H9 (cell line): ENCODE results near the gene ENPP1. TPM values are rescaled to one million over a fixed set of nuclear protein-coding genes. Genes with fewer than 3 reads are reported as not detected.

Experiments used
- DNase-seq: peaks from one replicate; pipeline ENCODE4 v3.0.0-alpha.2; 2017
- H2AFZ ChIP-seq: one replicate; pipeline ENCODE4 v1.6.1; 2013; ENCODE audit warnings: mild to moderate bottlenecking, low read length, control low read depth, moderate library complexity
- H2AK5ac ChIP-seq: 2 replicates; pipeline ENCODE4 v1.6.1; 2013; ENCODE audit warnings: low read length, control low read depth, mixed read lengths; ENCODE audit not compliant: insufficient read length
- H2BK120ac ChIP-seq: one replicate; pipeline ENCODE4 v1.6.1; 2013; ENCODE audit warnings: low read depth, mild to moderate bottlenecking, low read length, control low read depth, inconsistent platforms; ENCODE audit not compliant: poor library complexity, severe bottlenecking
- H2BK12ac ChIP-seq: 2 replicates; pipeline ENCODE4 v1.6.1; 2013; ENCODE audit warnings: low read length, control low read depth, mixed read lengths, low read depth; ENCODE audit not compliant: insufficient read length
- H2BK15ac ChIP-seq: 2 replicates; pipeline ENCODE4 v1.6.1; 2013; ENCODE audit warnings: low read depth, low read length, control low read depth
- H2BK20ac ChIP-seq: one replicate; pipeline ENCODE4 v1.6.1; 2013; ENCODE audit warnings: low read depth, mild to moderate bottlenecking, low read length, control low read depth, inconsistent platforms; ENCODE audit not compliant: poor library complexity, severe bottlenecking
- H2BK5ac ChIP-seq: 2 replicates; pipeline ENCODE4 v1.6.1; 2013; ENCODE audit warnings: low read length, control low read depth, mixed read lengths; ENCODE audit not compliant: insufficient read length
- H3K14ac ChIP-seq: 2 replicates; pipeline ENCODE4 v1.6.1; 2013; ENCODE audit warnings: low read length, control low read depth; ENCODE audit not compliant: insufficient read depth
- H3K18ac ChIP-seq: 2 replicates; pipeline ENCODE4 v1.6.1; 2013; ENCODE audit warnings: low read depth, mild to moderate bottlenecking, mixed read lengths, low read length, control low read depth; ENCODE audit not compliant: insufficient read length
- H3K23ac ChIP-seq: 2 replicates; pipeline ENCODE4 v1.6.1; 2013; ENCODE audit warnings: low read length, control low read depth, mixed read lengths, low read depth; ENCODE audit not compliant: insufficient read length
- H3K23me2 ChIP-seq: 2 replicates; pipeline ENCODE4 v1.6.1; 2013; ENCODE audit warnings: low read depth, mild to moderate bottlenecking, mixed read lengths, low read length, control low read depth; ENCODE audit not compliant: insufficient read length, poor library complexity, severe bottlenecking
- H3K27ac ChIP-seq: 2 replicates; pipeline ENCODE4 v1.5.1; 2013; ENCODE audit warnings: low read length, control low read depth, mixed read lengths, low read depth; ENCODE audit not compliant: insufficient read length
- H3K27me3 ChIP-seq: 2 replicates; pipeline ENCODE4 v1.6.1; 2013; ENCODE audit warnings: low read length, control low read depth, inconsistent platforms; ENCODE audit not compliant: insufficient read depth
- H3K4ac ChIP-seq: 2 replicates; pipeline ENCODE4 v1.6.1; 2013; ENCODE audit warnings: low read depth, mild to moderate bottlenecking, control low read depth, inconsistent platforms, low read length, moderate library complexity
- H3K4me1 ChIP-seq: 2 replicates; pipeline ENCODE4 v1.6.1; 2013; ENCODE audit warnings: low read length, control low read depth, inconsistent platforms; ENCODE audit not compliant: insufficient read depth
- H3K4me2 ChIP-seq: 2 replicates; pipeline ENCODE4 v1.6.1; 2013; ENCODE audit warnings: low read length, control low read depth, mixed read lengths; ENCODE audit not compliant: insufficient read length, insufficient read depth
- H3K56ac ChIP-seq: 2 replicates; pipeline ENCODE4 v1.6.1; 2013; ENCODE audit warnings: low read depth, mild to moderate bottlenecking, mixed read lengths, low read length, control low read depth; ENCODE audit not compliant: insufficient read length
- H3K79me1 ChIP-seq: 2 replicates; pipeline ENCODE4 v1.6.1; 2013; ENCODE audit warnings: low read depth, mild to moderate bottlenecking, moderate library complexity, low read length, control low read depth, inconsistent platforms; ENCODE audit not compliant: insufficient read depth, poor library complexity, severe bottlenecking
- H3K79me2 ChIP-seq: 2 replicates; pipeline ENCODE4 v1.6.1; 2013; ENCODE audit warnings: low read length, control low read depth, inconsistent platforms; ENCODE audit not compliant: insufficient read depth
- H3K9ac ChIP-seq: 2 replicates; pipeline ENCODE4 v1.6.1; 2013; ENCODE audit warnings: low read length, control low read depth, mixed read lengths; ENCODE audit not compliant: insufficient read length; ENCODE audit errors: extremely low read depth
- H3K9me3 ChIP-seq: one replicate; pipeline ENCODE4 v1.6.1; 2013; ENCODE audit warnings: low read depth, low read length, inconsistent platforms; ENCODE audit not compliant: control insufficient read depth
- H3T11ph ChIP-seq: one replicate; pipeline ENCODE4 v1.6.1; 2013; ENCODE audit warnings: mild to moderate bottlenecking, low read length, control low read depth, inconsistent platforms
- H4K20me1 ChIP-seq: one replicate; pipeline ENCODE4 v1.6.1; 2013; ENCODE audit not compliant: control insufficient read depth, insufficient read length, insufficient read depth
- H4K5ac ChIP-seq: 2 replicates; pipeline ENCODE4 v1.6.1; 2013; ENCODE audit warnings: low read depth, mild to moderate bottlenecking, mixed read lengths, low read length, control low read depth; ENCODE audit not compliant: insufficient read length
- H4K8ac ChIP-seq: replicated peaks from 2 replicates; pipeline ENCODE4 v1.6.1; 2013; ENCODE audit warnings: low read length, control low read depth, mixed read lengths, low read depth; ENCODE audit not compliant: insufficient read length
- H4K91ac ChIP-seq: 2 replicates; pipeline ENCODE4 v1.6.1; 2013; ENCODE audit warnings: low read depth, mild to moderate bottlenecking, moderate library complexity, mixed read lengths, low read length, control low read depth; ENCODE audit not compliant: insufficient read length
- H3K27ac Mint-ChIP-seq, 3 experiments: 2 replicates in 2 of 3; 3 replicates in 1 of 3; pipeline ENCODE4 v1.8.0; 2020 to 2021; ENCODE audit warnings: mixed read lengths in 3 of 3, mild to moderate bottlenecking in 1 of 3, moderate library complexity in 1 of 3
- H3K27me3 Mint-ChIP-seq: 2 replicates; pipeline ENCODE4 v1.8.0; 2021; ENCODE audit warnings: low read depth, mild to moderate bottlenecking, moderate library complexity, mixed read lengths
- H3K36me3 Mint-ChIP-seq, 3 experiments: 2 replicates in 2 of 3; 3 replicates in 1 of 3; pipeline ENCODE4 v1.8.0; 2020 to 2021; ENCODE audit warnings: low read depth in 3 of 3, mixed read lengths in 3 of 3; ENCODE audit not compliant: insufficient read depth in 1 of 3
- H3K4me1 Mint-ChIP-seq, 2 experiments: 2 replicates each; pipeline ENCODE4 v1.8.0; 2020; ENCODE audit warnings: mixed read lengths in 2 of 2
- H3K4me3 Mint-ChIP-seq, 2 experiments: 2 replicates in 1 of 2; 3 replicates in 1 of 2; pipeline ENCODE4 v1.8.0; 2020 to 2021; ENCODE audit warnings: mild to moderate bottlenecking in 2 of 2, mixed read lengths in 2 of 2, moderate library complexity in 1 of 2
- H3K9me3 Mint-ChIP-seq, 2 experiments: 2 replicates in 1 of 2; 3 replicates in 1 of 2; pipeline ENCODE4 v1.8.0; 2020; ENCODE audit warnings: mild to moderate bottlenecking in 2 of 2, mixed read lengths in 2 of 2, moderate library complexity in 1 of 2
- CTCF ChIP-seq: fragments of 200-600 bp; sonication (generic); conservative IDR thresholded peaks from 3 replicates; pipeline ENCODE4 v1.8.0; 2021; ENCODE audit warnings: antibody characterized with exemption, mild to moderate bottlenecking
- WGBS: extraction: QIAGEN DNeasy Blood & Tissue Kit; methylation state at CpG from one replicate; pipeline ENCODE4 v1.1.7; 2013; ENCODE audit warnings: missing lambda C conversion rate, low lambda C conversion rate, mixed read lengths; ENCODE audit not compliant: insufficient read length; ENCODE audit errors: extremely low coverage; 5-methylcytosine and 5-hydroxymethylcytosine counted together
- total RNA-seq: library from RNA; stranded (reverse); gene quantifications from 2 replicates; pipeline ENCODE4 v1.2.1, GENCODE V29; 2021

The ENPP1 gene
- total RNA-seq, 1 experiment from 2014 or later = 22.5 TPM

GRCh38 chr6:131877999-131878789 is 70.4 kb downstream of the ENPP1 start:
- no CpG with 5 or more reads among the region's 4 CpGs for WGBS
- no peaks in the 10 kb centered on the region for H3K27me3 ChIP-seq
- H3K18ac ChIP-seq = no peak overlapping the region
- no peak overlapping the region for H3K4ac ChIP-seq
- H4K91ac ChIP-seq = no peak overlapping the region
- no peaks in the 10 kb centered on the region for H3K79me2 ChIP-seq
- Mint-ChIP-seq H3K27ac (no peak overlapping the region), H3K27me3 (no peaks in the 10 kb centered on the region), H3K9me3 (no peaks in the 10 kb centered on the region), H3K4me1 (no peaks in the 10 kb centered on the region), H3K4me3 (no peak overlapping the region), H3K36me3 (peaks cover 25 to 37% (median 27%) of the 10 kb centered on the region in 3 experiments)
- no peak overlapping the region for H2BK5ac ChIP-seq
- no peaks in the 10 kb centered on the region for H3K23me2 ChIP-seq
- H2AFZ ChIP-seq = no peak overlapping the region
- H4K20me1 ChIP-seq = no peaks in the 10 kb centered on the region
- no peak overlapping the region for H2AK5ac ChIP-seq
- H3K79me1 ChIP-seq = no peaks in the 10 kb centered on the region
- no peak overlapping the region for H4K8ac ChIP-seq
- no peak overlapping the region for H3K27ac ChIP-seq
- no peak overlapping the region for H2BK120ac ChIP-seq
- no peak overlapping the region for H3K14ac ChIP-seq
- no peak overlapping the region for H3K56ac ChIP-seq
- H3K4me2 ChIP-seq = no peak overlapping the region
- H4K5ac ChIP-seq = no peak overlapping the region
- no peaks in the 10 kb centered on the region for H3K9me3 ChIP-seq
- no peak for DNase-seq
- no peak overlapping the region for H3K23ac ChIP-seq
- no peak overlapping the region for H2BK20ac ChIP-seq
- H3T11ph ChIP-seq = no peak overlapping the region
- TF ChIP-seq CTCF = no peak
- no peak overlapping the region for H2BK12ac ChIP-seq
- no peak overlapping the region for H3K9ac ChIP-seq
- H2BK15ac ChIP-seq = no peak overlapping the region
- H3K4me1 ChIP-seq = no peaks in the 10 kb centered on the region
